Esophagus squamous epithelium (tissue), 5 donors: ENCODE data around the gene RERE. TPM values are rescaled to one million over a fixed set of nuclear protein-coding genes. Genes with fewer than 3 reads are reported as not detected.

Source experiments
- DNase-seq: peaks from one replicate; lab custom pipeline; 2025; lab: John Stamatoyannopoulos, UW
- H3K27ac ChIP-seq, 4 donors: fragments of 200-600 bp; sonication (generic); one replicate each; pipeline ENCODE4 v1.5.1; 2016 to 2019; ENCODE audit warnings: mild to moderate bottlenecking in 1 of 4
- H3K27me3 ChIP-seq, 4 donors: fragments of 200-600 bp; sonication (generic); 1 replicate in 3 of 4; 2 replicates in 1 of 4; pipeline versions ENCODE4 v1.5.1 to v1.6.0; 2017 to 2021; ENCODE audit warnings: antibody characterized with exemption in 1 of 4
- H3K36me3 ChIP-seq, 3 donors: fragments of 200-600 bp; sonication (generic); one replicate each; pipeline ENCODE4 v1.5.1; 2016 to 2019
- H3K4me1 ChIP-seq, 3 donors: fragments of 200-600 bp; sonication (generic); one replicate each; pipeline ENCODE4 v1.5.1; 2017 to 2019
- H3K4me3 ChIP-seq, 4 donors: fragments of 200-600 bp; sonication (generic); 1 replicate in 3 of 4; 2 replicates in 1 of 4; pipeline ENCODE4 v1.5.1; 2016 to 2019; ENCODE audit warnings: mild to moderate bottlenecking in 2 of 4, moderate library complexity in 1 of 4
- H3K9me3 ChIP-seq, 3 donors: fragments of 200-600 bp; sonication (generic); one replicate each; pipeline ENCODE4 v1.5.1; 2016 to 2019
- POLR2A ChIP-seq, 4 donors: fragments of 450-650 bp; IDR thresholded peaks; one replicate each; pipeline ENCODE4 v1.6.1; 2017; ENCODE audit warnings: antibody characterized with exemption in 4 of 4, mild to moderate bottlenecking in 4 of 4, moderate library complexity in 3 of 4
- WGBS, 2 donors: methylation state at CpG; one replicate each; pipeline ENCODE4 v1.1.5; 2018; 5-methylcytosine and 5-hydroxymethylcytosine counted together
- intact Hi-C: fragments of 100-400 bp; cut with DNase I; formaldehyde crosslinking; loops from one replicate; pipeline ENCODE4 v1.15.0; 2022
- total RNA-seq, 4 donors: library from RNA; depleted of rRNA; stranded (reverse); fragments of >200 nt; gene quantifications; one replicate each; pipeline ENCODE4 v1.1.0, GENCODE V29; 2016
- TF ChIP-seq, protein P1 (sequence below), 6 experiments: fragments of 450-650 bp in 4 of 6; fragments of 200-600 bp in 2 of 6; sonication (generic) in 2 of 6; IDR thresholded peaks; one replicate each; pipeline ENCODE4 v1.5.1; 2016 to 2019; ENCODE audit warnings: antibody characterized with exemption in 6 of 6, mild to moderate bottlenecking in 4 of 6, moderate library complexity in 4 of 6
- donor health status: DM: yes; HTN: yes; CAD: no.

Gene RERE
- total RNA-seq, 4 donors from 2014 or later: 27.5 to 56.6 (median 32.1) TPM

GRCh38 chr1:8516278-8516777 lies 301.1 kb downstream of the RERE start:
- WGBS, 2 donors: 85% methylated on average over 4 of the region's 4 CpGs
- intact Hi-C loops: no loop called here
- Histone ChIP-seq H3K4me3 (no peak overlapping the region), H3K27ac (peak overlapping the region in 1 of 4 donors; percentile 51), H3K36me3 (peaks cover 0 to 7% (median 0%) of the 10 kb centered on the region in 3 donors), H3K27me3 (no peaks in the 10 kb centered on the region), H3K9me3 (no peaks in the 10 kb centered on the region), H3K4me1 (peaks cover 0 to 33% (median 0%) of the 10 kb centered on the region in 3 donors)
- TF ChIP-seq, protein P1, sequence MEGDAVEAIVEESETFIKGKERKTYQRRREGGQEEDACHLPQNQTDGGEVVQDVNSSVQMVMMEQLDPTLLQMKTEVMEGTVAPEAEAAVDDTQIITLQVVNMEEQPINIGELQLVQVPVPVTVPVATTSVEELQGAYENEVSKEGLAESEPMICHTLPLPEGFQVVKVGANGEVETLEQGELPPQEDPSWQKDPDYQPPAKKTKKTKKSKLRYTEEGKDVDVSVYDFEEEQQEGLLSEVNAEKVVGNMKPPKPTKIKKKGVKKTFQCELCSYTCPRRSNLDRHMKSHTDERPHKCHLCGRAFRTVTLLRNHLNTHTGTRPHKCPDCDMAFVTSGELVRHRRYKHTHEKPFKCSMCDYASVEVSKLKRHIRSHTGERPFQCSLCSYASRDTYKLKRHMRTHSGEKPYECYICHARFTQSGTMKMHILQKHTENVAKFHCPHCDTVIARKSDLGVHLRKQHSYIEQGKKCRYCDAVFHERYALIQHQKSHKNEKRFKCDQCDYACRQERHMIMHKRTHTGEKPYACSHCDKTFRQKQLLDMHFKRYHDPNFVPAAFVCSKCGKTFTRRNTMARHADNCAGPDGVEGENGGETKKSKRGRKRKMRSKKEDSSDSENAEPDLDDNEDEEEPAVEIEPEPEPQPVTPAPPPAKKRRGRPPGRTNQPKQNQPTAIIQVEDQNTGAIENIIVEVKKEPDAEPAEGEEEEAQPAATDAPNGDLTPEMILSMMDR (IDR thresholded peaks at IDR 0.05): no peak
- no peak for TF ChIP-seq POLR2A (IDR thresholded peaks at IDR 0.05)
- DNase-seq: no peak

- peaks cover 5 to 38% (median 15%) of the 10 kb centered on the region in 3 donors for H3K4me1 ChIP-seq
- DNase-seq: no peak
- H3K9me3 ChIP-seq: no peaks in the 10 kb centered on the region
- intact Hi-C loops: no loop called here
- H3K27ac ChIP-seq: no peak overlapping the region
- WGBS, 2 donors: 86% methylated on average over 1 to 5 of the region's 6 CpGs
- TF ChIP-seq, protein P1 (IDR thresholded peaks at IDR 0.05): no peak
- no peak for TF ChIP-seq POLR2A (IDR thresholded peaks at IDR 0.05)
- peaks cover 0 to 12% (median 0%) of the 10 kb centered on the region in 3 donors for H3K36me3 ChIP-seq
- H3K4me3 ChIP-seq: no peak overlapping the region
- no peaks in the 10 kb centered on the region for H3K27me3 ChIP-seq
These were observed 304.9 kb downstream of the RERE start for GRCh38 chr1:8512504-8512903.

DNA sequence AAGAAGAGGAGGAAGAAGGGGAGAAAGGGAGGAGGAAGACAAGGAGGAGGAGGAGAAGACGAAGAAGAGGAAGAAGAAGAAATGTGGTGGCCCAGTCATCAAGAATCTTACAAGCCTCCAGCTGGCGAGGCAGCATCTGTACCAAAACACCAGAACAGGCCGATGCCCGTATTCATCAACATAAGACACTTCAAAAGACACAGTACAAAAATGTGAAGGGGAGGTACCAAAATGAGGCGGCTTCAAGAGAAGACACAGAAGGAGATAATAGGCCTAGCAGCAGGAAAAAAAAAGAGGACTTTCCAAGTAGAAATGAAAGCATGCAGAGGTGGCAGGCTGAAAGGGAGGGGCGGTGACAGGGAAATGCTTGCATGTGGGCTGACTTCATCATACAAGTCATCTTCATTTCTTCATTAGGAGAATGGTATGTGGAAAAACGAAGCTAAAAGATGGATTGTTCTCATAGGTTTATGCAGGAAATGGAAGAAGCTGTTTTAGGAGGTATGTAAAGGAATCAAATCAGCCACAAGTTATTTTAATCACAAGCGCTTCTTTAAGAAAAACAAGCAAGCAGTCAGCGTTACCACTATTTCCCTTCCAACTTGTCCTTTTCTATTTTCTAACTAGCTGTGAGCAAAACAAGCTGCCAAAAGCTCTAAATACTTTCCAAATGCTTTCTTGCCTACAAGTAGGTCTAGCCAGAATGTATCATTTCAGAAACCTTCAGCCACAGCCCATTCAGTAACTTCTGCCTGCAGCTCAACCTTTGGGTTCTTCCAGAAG lies 307.2 kb downstream of the RERE start:
- intact Hi-C loops: no loop called here
- Histone ChIP-seq H3K36me3 (peaks cover 0 to 24% (median 0%) of the 10 kb centered on the region in 3 donors), H3K27me3 (no peaks in the 10 kb centered on the region), H3K27ac (peak overlapping the region; percentile 33 to 82 (median 65)), H3K4me3 (peak overlapping the region in 2 of 4 donors; percentile 5 to 39), H3K9me3 (no peaks in the 10 kb centered on the region), H3K4me1 (peaks cover 5 to 24% (median 15%) of the 10 kb centered on the region in 3 donors)
- DNase-seq: no peak
- 22 to 48% methylated on average over 9 of the region's 9 CpGs for WGBS, 2 donors
- TF ChIP-seq, protein P1 (IDR thresholded peaks at IDR 0.05): no peak
- no peak for TF ChIP-seq POLR2A (IDR thresholded peaks at IDR 0.05)

DNA sequence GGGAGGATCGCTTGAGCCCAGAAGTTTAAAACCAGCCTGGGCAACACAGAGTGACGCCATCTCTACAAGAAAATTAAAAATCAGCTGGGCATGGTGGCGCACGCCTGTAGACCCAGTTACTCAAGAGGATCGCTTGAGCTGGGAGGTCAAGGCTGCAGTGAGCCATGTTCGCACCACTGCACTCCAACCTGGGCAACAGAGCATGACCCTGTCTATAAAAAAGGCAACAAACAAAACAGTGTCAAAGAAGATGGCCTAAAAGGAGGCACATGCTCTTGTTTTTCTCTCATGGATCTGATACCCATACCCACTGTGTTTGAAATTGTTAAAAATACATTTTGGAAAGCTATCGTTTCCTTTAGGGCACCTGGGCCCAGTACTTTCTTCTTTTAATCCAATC lies 307.9 kb downstream of the RERE start:
- 85 to 95% methylated on average over 6 to 7 of the region's 7 CpGs for WGBS, 2 donors
- no peak overlapping the region for H3K4me3 ChIP-seq
- DNase-seq: no peak
- peaks cover 5 to 20% (median 15%) of the 10 kb centered on the region in 3 donors for H3K4me1 ChIP-seq
- TF ChIP-seq, protein P1 (IDR thresholded peaks at IDR 0.05): no peak
- no peak for TF ChIP-seq POLR2A (IDR thresholded peaks at IDR 0.05)
- H3K27ac ChIP-seq: peak overlapping the region; percentile 33 to 82 (median 65)
- intact Hi-C loops: no loop called here
- H3K36me3 ChIP-seq: peaks cover 0 to 24% (median 0%) of the 10 kb centered on the region in 3 donors
- H3K27me3 ChIP-seq: no peaks in the 10 kb centered on the region
- H3K9me3 ChIP-seq: no peaks in the 10 kb centered on the region

DNA sequence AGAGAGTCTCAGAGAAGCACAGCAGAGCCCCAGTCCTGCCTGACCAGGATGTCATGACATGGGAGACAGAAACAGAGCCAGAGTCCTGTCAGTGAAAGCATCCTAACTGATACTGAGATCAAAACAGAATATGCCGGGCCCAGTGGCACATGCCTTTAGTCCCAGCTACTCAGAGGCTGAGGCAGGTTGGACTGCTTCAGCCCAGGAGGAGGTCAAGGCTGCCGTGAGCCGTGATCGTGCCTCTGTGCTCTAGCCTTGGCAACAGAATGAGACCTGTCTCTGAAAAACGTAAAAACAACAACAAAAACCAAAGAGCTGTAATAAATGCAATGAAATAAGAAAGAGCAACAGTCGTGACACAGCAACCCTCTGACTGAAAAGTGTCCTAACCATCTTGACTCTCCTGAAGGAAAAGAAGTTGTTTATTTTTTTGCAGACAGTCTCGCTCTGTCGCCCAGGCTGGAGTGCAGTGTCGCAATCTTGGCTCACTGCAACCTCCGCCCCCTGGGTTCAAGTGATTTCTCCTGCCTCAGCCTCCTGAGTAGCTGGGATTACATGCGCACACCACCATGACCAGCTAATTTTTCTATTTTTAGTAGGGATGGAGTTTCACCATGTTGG lies 310.3 kb downstream of the RERE start:
- Histone ChIP-seq H3K36me3 (peaks cover 0 to 17% (median 0%) of the 10 kb centered on the region in 3 donors), H3K4me1 (peaks cover 5 to 20% (median 15%) of the 10 kb centered on the region in 3 donors), H3K4me3 (no peak overlapping the region), H3K9me3 (no peaks in the 10 kb centered on the region), H3K27ac (peak overlapping the region in 1 of 4 donors; percentile 9), H3K27me3 (no peaks in the 10 kb centered on the region)
- no peak for DNase-seq
- intact Hi-C loops: no loop called here
- 83 to 88% methylated on average over 11 of the region's 11 CpGs for WGBS, 2 donors
- TF ChIP-seq, protein P1 (IDR thresholded peaks at IDR 0.05): no peak
- no peak for TF ChIP-seq POLR2A (IDR thresholded peaks at IDR 0.05)
